Activated CD8-positive, alpha-beta memory T cell treated with anti-CD3 and anti-CD28 coated beads, Interleukin-2, amount 50 U/mL, for 24 hours (primary cell): ENCODE measurements around the gene ZIC1.

ENCODE experiments used
- DNase-seq: peaks from one replicate; pipeline ENCODE4 v3.0.0-alpha.2; 2020; ENCODE audit errors: extremely low read depth

ZIC1 gene

DNA sequence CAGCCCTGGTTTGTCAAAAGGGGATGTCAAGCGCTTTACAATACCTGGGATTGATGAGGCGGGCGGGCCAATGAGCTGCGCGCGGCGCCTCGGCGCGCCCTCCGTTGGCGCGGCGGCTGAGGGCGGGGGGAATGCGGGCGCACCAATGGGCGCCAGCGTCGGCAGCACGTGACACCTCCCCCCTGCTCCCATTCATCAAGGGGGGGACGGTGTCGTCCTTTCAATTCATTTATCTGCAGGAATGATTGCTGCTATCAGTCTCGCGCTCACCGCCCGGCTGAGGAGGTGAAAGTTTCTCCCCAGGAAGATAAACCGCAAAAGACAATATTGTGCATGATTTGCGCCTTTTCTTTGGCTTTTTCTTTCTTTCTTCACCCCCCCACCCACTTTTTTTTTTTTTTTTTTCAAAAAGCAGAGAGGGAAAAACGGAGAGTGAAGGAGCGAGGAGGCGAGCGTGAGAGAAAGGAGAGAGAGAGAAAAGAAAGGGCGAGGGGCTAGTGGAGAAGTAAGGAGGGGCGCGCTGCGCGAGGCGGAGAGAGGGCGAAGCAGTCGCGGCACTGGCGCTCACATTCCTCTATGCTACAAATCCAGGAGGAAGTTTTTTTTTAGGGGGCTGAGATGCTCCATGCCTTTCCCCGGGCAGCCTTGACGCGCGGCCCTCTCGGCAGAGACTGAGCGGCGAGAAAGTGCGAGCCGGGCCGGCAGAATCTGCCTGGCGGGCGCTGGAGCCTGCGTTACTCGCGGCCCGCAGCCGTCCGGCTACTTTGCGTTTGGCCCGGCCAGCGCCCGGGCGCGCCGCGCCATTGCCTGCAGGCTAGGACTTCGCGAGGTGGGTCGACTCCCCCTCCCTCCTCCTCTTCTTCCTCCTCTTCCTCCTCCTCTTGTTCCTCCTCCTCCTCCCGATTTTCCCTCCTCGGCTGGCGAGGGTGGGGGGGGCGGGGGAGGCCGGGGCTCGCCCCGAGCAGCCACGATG lies at the start of gene ZIC1:
Gene ZIC1, plus strand, starts transcription at position 223 of the 973 bp plus-strand sequence. Its CDS starts 748 bp downstream, at position 971.
- no peak for DNase-seq

DNA sequence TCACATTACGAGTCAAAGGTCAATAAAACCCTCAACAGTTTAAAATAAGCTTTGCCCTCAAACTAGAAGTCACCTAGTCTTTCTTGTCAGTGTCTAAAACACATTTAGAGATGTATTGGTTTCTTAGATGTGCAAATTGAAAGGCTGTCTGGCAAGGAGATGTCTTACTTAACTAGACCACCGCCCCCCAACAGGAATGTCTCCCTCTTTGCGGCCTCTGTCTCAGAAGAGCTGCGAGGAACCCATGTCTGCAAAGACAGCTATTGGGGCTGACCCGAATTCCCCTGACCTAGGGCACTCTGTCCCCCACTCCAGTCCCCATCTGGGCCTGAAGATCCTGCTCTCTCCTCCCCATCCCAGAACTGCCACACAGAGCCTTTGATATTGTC lies 49.1 kb upstream of the ZIC1 start:
- DNase-seq, result no peak

DNA sequence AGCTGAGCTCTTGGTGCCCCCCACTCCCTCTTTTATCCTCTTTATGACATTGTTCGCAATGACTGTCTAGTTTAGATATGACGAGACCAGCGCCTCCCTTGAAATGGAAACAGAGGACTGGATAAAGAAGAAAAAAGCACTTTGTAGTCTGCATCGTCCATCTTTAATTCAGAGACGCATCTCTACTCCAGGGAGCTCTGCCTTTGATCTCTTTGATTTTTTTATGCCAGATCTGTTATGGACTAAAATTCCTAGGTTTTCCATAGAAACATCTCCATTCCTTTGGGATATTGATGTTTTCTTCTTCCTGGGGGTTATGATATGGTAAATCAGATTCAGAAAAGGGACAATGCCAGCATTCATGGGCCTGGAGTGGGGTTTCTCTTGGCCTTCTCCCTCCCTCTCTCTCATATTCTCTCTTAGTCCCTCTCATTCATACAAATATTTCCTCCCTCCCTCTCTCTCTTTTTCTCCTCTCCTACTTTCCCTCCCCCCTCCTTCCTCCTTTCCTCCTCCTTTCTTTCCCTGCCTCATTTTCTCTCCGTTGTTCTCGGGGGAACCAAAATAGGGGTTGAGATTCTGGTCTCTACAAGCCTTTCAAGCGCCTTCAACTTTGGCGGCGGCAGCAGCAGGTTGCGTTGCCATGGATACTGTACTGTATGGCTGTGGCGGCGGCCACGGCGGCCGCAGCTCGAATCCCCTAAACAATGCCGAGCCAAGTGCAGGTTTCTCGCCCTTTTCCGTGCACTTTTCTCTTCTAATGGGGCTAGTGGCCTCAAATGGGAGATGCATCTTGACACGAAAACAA lies 48.3 kb upstream of the ZIC1 start:
- DNase-seq, result no peak

DNA sequence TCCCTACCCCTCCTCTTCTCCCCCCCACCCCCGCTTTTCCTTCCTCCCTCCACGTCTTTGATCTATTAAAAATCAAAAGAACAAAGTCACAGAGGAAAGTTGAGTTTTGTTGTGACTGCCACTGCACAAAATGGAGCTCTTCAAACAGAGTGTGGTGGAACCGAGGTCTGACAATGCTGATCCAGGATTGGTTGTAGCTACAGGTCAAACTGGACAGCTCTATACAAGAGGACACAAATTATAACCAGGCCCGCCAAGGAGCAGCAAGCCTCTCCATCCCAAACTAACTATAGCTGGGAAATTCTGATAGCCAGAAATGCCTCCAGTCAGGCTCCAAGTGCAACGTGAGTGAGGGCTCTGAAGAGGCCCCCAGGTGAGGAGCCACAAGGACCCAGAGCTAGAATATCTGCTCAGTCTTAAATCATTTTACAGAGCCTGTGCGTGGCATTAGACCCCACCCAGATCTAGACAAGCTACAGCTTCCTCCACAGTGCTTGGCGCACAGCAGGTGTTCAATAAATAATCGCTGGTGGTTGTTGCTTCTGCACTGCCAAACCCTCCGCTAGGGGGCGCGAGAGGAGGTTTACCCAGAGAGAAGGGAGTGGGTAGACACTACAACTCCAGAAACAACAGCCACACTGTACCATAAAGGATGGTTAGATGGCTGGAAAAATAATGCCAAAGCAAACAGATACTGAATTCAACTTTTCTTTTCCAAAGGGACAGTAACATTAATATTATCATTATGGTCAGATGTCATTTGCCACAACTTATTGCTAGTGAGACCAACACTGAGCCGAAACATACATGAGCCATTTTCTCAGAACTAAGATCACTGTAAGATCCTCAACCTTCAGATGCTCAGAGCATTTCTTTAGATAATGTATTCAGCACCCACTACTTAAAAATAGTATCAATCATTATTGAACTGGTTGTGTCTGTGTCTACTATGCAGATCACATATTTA lies 47.4 kb upstream of the ZIC1 start:
- DNase-seq, result no peak

DNA sequence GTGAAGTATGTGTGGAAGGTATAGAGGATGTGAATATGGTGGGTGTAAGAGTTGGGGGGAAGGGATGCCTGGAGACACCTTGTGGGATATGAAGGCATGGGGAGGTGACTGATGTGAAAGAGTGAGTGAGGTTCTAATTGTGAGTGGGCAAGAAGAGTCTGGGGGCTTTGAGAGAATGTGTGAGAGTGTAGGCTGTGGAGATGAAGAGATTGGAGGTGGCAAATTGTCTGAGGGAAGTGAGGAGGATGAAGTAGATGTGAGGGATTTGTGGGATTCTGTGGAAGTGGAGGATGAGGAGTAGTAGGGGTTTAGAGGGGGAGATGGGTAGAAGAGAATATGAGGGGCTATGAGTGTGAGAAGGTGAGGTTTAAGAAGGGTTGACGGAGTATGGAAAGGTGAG lies 44.4 kb upstream of the ZIC1 start:
- no peak for DNase-seq

DNA sequence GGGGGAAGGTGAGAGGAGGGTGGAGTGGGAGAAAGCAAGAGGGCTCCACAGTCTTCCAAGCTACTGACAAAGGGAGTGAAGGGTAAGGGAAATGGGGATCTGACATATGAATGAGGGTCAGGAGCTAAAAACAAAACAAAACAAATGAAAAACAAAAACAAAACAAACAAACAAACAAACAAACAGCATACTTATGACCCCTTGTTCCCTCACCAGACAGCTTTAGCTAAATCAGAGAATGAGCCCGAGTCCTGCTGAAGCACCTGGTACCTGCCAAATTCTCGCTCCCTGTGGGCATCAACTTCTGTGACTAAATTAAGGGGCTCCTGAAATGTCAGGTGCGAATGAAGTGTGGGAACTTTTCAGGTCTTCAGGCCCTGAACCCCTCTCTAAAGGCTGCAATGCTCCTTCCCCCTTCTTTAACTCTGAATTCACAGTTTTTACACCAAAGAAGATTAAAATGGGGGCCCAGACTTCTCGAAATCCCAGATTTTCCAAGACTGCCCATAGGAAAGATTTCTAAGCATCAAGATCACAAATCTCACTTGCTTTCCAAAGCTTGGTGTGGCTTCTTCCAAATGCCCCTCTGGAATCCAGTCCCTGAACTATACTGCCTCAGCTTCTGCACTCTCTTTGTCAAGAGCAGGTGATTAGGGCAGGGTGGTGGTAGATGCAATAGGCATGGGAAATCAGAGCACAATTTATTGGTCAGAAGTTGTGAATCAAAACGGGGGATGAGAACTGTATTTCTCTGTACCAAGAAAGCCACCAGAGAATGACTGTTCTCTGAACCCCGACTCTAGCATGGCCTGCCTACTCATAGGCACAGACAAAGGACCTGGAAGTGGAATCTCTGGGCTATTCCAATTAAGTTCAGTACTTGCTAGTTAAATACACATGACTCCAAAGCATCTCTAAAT lies 43.7 kb upstream of the ZIC1 start:
- DNase-seq, result no peak

DNA sequence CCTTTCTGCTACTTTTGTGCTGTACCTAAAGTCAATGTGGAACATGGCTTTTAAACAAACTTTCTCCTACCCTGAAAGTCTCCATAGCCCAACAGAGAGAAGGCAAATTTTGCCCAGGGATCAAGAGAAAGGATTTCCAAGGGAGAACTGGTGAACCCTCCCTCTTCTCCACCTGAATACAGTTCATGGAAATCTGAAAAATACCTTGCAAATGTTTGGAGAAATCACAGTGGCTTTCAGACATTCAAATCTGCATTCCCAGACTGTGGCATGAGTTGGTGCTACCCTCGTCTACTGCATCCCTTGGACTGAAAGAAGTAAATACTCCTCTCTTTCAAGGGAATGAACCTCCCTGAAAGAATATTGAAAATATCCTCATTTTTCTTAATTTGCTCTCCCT lies 41.5 kb upstream of the ZIC1 start:
- DNase-seq, result no peak

DNA sequence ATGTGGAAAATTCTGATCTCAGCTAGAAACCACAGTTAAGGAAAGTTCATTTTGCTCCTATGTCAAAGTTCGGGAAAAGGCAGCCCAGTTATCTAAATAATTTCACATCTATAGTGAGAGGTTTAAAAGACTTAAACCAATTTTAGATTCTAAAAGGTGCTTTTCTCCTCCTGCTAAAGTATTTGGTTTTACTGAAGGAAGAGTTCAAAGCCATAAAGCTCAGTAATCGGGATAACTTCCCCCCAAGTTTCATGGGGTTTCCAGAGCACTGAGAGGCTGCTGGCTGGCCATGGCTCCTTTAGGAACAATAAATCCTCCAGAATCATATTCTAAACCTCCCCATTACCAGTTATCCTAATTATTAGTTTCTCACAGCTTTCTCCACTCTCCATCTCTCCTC lies 41.0 kb upstream of the ZIC1 start:
- no peak for DNase-seq

DNA sequence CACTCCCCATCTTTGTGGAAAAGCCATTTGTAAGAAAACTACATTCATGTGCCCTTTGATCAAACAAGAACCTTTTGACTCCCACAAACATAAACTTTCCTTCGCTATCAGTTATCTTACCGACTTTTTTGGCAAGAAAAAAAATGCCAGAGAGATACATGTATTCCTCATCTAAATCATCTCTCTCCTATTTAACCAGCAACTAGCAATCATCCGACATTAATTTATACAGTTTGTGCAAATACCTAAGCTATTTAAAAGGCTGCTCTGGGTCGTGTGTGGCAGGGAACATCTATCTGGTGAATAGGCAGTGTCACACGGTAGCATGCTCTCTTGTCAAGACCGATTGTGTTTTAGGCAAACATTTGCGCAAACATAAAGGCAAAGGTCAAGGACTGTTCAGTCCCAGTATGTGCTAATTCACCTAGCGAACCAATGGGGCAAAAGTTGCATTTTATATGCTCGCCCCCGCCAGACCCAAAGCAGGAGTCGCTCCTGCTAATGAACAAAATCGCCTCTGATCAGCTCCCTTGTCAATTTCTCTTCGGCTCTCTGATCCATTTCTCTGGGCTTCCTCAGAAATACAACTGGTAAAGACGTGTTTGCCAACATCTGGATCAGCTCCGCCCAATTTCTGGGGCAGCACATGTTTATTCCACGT lies 40.5 kb upstream of the ZIC1 start:
- DNase-seq, result no peak

DNA sequence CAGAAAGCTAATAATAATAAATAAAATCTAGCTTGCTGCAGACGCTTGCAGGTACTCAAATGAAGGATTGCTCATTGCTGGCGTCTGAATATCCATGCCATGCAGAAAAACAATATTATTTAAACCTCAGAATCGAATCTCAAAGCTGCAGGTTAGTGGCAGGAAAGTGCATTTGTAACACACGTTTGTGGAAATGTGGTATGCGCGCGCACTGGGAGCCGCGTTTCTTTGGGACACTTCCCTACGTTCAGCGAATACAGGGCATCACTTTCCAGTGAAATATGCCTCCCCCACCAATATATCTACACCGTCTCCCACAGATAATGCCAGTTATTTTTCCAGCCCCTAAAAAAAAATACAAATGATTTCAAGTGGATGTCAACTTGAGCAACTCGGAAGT lies 39.9 kb upstream of the ZIC1 start:
- no peak for DNase-seq

DNA sequence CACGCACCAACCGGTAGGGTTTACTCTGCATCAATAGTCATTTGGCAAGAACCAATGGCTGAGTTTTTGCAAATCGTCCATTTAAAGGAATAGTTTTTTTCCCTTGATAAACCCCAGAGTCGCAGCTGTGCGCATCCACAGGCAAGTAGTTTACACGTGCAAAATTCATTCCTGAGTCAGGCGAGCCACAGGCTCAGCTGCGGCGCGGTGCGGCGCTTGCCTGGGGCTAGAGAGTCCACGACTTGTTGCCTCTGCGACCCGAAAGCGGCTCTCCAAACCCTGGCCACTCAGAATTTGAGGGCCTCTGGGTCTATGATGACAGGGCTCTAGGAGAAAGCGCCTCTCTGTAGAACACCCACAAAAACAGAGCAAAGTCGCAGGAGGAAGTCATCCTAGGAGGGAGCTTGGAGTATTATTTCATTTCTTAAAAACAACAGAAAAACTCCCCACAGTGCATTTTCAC lies 39.5 kb upstream of the ZIC1 start:
- DNase-seq, result no peak

DNA sequence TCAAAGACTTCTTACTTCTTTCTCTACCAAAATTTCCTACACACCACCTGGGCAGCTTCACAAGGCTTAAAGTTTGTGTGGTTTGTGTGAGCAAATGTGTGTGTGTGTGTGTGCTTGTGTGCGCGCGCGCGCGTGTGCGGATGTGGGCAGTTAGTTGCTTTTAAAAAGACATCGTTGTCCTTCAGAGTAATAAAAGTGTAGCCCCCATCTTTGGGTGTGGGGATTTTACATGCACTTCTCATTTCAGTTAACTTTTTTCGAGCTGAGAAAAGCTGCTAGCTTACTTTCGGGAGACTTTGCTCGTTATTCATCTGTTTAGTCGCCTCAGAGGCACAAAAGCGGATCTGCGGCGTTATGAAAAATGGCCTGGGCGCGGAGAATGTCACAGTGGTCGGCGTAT lies 38.8 kb upstream of the ZIC1 start:
- no peak for DNase-seq

DNA sequence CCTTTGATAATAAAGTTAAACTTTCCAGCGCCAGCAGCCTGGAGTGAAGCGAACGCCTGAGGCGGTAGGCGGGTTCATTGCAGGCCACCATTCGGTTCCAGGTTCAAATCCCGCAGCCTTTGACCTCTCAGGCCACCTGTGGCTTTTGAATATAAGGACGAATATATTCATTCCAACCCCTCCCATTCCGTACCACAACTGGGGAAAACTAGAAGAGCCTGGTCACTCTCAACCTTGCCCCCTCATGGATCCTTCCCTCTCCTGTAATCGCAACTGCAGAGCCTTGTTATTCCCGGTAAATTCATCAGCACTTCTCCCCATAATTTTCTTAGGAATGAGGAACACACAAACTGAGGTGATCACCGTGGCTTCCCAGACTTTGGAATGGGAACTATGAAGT lies 38.0 kb upstream of the ZIC1 start:
- no peak for DNase-seq

DNA sequence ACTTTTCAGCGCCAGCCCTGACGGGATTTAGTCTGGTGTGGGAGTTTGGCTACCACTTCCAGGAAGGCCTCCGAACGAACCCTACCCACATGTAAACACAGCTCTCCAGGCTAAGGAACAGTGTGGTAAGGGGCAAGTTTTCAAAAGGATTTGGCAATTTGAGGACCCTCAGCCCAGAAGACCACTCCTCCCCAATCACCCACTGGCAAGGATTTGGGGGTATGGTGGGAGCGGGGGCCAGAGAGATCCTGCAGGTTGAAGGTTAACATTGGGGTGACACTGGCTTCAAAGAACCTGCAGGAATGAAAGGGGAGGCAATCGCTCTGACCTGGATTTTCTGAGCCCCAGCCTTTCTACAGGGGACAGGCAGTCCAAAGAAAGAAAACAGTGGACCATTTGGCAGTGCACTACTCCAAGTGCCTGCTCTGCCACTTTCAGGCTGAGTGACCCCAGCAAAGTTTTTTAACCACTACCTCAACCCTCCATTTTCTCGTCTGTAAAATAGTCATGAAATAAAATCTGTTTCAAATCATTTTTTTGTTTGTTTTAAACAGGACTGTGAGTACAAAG lies 37.3 kb upstream of the ZIC1 start:
- DNase-seq, result no peak

DNA sequence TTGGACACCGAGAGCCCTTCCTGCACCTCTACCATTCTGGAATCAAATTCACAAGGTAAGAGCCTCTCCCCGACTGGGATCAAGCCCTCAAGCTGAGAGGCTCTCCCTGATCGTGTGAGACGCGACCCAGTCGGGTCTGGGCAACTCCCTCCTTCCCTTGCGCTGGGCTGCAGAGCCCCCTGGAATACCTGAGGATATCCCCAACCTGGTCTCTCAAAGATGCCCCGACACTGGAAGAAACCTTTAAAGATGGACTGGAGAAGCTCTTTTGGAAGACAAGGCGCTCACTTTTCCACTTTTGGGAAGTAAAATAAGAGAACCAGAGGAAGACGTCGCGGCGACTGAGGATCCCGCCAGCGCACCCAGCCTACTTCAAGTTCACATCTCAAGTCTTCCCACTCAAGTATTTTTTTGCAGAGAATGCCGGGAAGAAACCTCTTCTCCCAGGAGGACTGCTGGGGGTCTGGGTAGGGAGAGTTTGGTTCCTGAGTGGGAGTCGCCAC lies 36.6 kb upstream of the ZIC1 start:
- no peak for DNase-seq

DNA sequence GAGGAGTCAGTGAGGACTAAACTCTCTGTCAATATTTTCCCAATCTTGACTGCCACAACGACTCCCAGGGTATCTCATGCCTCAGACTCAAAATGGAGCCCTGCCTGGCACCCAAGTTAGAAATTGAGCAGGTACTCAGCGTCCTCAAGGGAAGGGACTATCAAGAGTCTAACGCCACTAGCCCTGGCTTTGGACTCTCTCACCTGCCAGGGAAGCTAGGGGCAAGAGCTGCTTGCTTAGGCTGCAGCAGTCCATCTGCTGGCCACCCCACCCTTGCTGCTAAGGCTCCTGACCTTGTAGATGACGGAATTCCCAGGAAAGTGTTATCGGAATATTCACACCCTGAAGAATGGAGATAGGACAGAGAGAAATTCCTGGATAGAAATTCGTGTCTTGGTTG lies 35.9 kb upstream of the ZIC1 start:
- DNase-seq, result no peak

DNA sequence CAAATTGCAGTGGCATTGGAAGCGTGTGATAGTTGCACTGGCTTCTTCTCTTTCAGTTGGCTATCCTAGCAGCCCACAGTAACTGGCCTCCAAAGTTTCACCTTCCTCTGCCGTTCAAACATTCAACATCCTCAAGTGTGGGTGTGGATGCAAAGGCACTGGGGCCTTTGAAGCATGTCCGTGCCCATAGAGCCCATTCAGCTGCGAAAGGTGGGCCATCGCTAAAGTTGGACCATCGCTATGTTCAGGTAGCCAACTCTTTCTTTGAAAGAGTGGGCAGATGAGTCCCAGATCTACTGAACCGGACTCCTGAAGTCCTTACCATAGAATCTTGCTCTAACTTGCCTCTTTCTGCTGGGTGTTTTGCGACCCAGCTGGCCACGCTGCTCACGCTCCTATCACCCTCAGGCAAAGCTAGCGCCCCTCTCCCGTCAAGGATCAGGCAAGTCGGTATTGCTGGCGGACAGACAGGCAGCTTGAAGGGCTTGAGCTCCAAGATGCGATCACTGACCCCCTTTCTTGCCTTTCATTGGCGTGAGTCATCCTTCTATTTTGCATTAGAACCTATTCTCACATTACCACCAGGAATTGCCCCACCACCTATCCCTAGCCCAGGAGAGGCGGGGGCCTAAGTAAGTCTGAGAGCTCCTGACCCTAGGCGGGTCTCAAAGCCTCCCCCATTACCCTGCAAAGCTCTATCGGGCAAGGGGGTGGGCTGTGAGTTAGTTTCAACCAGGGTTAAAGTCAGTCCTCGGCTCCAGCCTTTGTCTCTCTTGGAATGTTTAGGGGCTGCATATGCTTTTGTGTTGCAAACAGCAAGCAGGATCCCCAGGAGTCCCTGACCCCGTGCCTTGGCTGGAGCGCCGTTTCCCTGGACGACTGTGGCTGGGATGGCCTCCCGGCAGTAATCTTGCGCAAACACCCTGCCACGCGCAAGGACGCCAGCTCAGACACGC lies 31.5 kb upstream of the ZIC1 start:
- no peak for DNase-seq

DNA sequence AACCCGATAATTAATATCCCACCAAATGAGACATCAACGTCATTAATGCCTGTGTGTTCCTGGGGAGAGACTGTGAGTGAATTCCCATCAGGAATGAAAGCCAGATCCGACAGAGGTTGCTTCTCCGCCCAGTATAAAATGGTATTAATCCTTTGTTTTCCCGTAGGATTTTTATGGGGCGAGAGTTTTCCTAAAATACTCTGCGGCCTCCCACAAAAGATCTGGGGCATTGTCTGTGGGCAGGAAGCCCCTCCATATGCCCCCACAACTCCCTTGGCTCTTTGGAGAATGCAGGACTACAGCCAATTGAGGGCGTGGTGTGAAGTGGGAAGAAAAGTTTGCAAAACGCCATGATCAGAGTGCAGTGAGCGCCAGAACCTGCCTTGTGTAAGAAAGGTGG lies 29.5 kb upstream of the ZIC1 start:
- no peak for DNase-seq
